HL-60 (cell line): ENCODE data around the gene PLXDC2.

ENCODE experiments used
- POLR2AphosphoS5 ChIP-seq: IDR thresholded peaks from 2 replicates; pipeline ENCODE4 v1.6.1; 2012; ENCODE audit warnings: low read depth
- TF ChIP-seq, protein P1 (sequence below): IDR thresholded peaks from one replicate; pipeline ENCODE4 v1.5.1; 2011; ENCODE audit warnings: low read length, control low read depth, inconsistent platforms; ENCODE audit not compliant: insufficient read depth

GRCh38 chr10:20276127-20276979, 460.1 kb downstream of the PLXDC2 start:
- TF ChIP-seq, protein P1, sequence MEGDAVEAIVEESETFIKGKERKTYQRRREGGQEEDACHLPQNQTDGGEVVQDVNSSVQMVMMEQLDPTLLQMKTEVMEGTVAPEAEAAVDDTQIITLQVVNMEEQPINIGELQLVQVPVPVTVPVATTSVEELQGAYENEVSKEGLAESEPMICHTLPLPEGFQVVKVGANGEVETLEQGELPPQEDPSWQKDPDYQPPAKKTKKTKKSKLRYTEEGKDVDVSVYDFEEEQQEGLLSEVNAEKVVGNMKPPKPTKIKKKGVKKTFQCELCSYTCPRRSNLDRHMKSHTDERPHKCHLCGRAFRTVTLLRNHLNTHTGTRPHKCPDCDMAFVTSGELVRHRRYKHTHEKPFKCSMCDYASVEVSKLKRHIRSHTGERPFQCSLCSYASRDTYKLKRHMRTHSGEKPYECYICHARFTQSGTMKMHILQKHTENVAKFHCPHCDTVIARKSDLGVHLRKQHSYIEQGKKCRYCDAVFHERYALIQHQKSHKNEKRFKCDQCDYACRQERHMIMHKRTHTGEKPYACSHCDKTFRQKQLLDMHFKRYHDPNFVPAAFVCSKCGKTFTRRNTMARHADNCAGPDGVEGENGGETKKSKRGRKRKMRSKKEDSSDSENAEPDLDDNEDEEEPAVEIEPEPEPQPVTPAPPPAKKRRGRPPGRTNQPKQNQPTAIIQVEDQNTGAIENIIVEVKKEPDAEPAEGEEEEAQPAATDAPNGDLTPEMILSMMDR: no peak
- no peak for TF ChIP-seq POLR2AphosphoS5
